LNCAP (cell line): ENCODE data around the gene SORCS3.

Source experiments
- TF ChIP-seq, protein P1 (sequence below): fragments of 450-650 bp; IDR thresholded peaks from 2 replicates; pipeline ENCODE4 v1.5.1; 2017; ENCODE audit warnings: mild to moderate bottlenecking

The SORCS3 gene

GRCh38 chr10:104683567-104683966, 42.5 kb downstream of the SORCS3 start:
- TF ChIP-seq, protein P1, sequence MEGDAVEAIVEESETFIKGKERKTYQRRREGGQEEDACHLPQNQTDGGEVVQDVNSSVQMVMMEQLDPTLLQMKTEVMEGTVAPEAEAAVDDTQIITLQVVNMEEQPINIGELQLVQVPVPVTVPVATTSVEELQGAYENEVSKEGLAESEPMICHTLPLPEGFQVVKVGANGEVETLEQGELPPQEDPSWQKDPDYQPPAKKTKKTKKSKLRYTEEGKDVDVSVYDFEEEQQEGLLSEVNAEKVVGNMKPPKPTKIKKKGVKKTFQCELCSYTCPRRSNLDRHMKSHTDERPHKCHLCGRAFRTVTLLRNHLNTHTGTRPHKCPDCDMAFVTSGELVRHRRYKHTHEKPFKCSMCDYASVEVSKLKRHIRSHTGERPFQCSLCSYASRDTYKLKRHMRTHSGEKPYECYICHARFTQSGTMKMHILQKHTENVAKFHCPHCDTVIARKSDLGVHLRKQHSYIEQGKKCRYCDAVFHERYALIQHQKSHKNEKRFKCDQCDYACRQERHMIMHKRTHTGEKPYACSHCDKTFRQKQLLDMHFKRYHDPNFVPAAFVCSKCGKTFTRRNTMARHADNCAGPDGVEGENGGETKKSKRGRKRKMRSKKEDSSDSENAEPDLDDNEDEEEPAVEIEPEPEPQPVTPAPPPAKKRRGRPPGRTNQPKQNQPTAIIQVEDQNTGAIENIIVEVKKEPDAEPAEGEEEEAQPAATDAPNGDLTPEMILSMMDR, result no peak

- TF ChIP-seq, protein P1, result no peak
Measured at GRCh38 chr10:104686829-104687228, 45.7 kb downstream of the SORCS3 start.

DNA sequence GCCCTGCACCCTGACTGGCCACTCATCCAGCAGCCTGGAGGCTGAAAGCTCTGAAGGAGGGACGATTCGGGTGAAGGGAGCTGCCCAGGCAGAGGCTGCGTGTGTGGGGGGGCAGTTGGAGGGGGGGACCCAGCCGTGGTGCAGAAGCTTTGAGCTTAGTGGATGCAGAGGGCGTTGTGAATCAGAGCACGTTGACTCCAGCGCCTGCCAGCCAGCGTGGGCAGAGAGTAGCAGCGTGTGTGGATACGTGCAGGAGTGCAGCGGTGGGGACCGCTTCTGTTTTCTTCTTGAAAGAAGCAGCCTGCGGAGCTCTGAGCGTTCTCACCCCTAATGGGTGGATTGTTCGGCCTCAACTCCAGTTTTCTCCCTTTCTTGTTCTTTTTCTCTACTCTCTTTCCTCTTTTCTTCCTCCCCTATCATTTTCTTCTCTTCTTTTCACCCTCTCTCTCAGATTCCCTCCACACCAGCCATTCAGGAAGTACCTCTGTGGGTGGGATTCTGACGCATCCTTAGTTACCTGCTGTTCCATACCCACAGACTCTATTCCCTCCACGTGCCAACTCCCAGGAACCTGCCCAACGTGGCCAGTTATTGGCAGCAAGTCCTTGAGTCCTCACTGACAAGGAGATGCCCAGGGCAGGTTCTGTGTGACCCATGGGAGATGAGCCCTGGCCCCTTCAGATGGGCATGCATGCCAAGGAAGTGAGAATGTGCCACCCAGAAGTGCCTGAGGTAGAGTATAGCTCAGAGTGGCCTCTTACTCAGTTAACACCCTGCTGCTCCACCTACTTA, 47.4 kb downstream of the SORCS3 start:
- TF ChIP-seq, protein P1, result no peak

DNA sequence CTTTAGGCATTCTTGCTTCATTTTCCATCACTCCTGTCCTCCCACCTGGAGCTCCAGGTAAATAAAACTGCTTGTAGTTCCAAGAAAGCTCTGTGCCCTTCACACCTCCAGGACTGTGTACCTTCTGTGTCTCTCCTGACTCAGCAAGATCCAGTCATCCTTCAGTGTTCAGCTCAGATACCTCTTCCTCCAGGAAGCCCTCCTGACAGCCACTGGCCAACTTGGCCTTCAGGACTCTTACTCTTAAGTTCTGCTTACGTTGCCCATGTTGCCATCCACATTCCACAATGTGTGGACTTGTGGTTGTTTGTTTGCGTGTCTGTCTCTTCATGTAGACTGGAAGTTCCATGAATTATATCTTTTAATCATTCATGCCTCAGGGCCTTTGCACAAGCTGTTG, 48.0 kb downstream of the SORCS3 start:
- TF ChIP-seq, protein P1, result no peak

GRCh38 chr10:104689547-104689946, 48.5 kb downstream of the SORCS3 start:
- TF ChIP-seq, protein P1, result no peak

GRCh38 chr10:104690101-104690500, 49.0 kb downstream of the SORCS3 start:
- TF ChIP-seq, protein P1, result no peak

DNA sequence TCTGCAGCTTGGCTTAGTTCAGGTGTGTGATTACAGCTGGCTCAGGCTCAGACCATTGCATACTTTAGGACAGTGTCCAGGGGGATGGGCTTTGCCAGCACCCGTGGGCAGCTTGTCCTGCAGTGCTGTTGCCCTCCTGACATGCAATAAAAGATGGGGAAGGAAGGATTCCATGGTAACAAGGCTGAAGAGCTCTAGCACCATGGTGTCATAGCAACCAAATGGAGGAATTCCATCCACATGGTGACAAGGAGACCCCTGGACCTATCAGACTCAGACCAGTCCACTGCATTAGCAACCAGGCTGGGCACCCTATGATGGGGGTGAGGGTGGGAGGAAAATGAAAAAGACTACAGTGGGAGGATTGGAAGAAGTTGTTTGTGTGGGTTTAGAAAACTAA, 49.9 kb downstream of the SORCS3 start:
- TF ChIP-seq, protein P1, result no peak

DNA sequence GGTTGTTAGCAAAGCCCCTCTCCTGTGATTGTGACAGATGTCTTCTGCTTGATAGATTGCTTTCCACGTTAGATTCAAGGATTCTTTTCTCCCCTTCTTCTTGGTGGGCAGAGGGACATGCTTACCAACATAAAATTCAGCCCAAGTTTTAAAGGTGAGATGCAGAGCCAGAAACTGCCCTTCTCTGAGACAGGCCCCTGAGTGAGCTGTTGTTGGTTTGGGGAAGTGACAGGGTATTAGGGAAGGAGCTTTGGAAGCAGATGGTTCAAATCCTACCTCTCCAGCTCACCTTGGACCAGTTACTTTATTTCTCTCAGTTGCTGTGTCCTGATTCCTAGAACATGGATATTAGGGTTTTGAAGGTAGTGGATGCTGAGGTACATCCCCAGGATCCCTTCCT, 53.0 kb downstream of the SORCS3 start:
- TF ChIP-seq, protein P1, result no peak
